AG20443 (cell line): ENCODE results near the gene PGRMC1.
"Not testable (repeated sequence)": the region's sequence is repeated elsewhere in the genome, so short reads cannot be mapped to it uniquely, and the experiment has no call there.

Experiments
- DNase-seq: peaks from one replicate; pipeline ENCODE4 v3.0.0; 2012; ENCODE audit warnings: low spot score, mixed read lengths

PGRMC1 gene

GRCh38 chrX:119235051-119235511 is 1.0 kb upstream of the PGRMC1 start:
- DNase-seq, result peak; percentile 18

DNA sequence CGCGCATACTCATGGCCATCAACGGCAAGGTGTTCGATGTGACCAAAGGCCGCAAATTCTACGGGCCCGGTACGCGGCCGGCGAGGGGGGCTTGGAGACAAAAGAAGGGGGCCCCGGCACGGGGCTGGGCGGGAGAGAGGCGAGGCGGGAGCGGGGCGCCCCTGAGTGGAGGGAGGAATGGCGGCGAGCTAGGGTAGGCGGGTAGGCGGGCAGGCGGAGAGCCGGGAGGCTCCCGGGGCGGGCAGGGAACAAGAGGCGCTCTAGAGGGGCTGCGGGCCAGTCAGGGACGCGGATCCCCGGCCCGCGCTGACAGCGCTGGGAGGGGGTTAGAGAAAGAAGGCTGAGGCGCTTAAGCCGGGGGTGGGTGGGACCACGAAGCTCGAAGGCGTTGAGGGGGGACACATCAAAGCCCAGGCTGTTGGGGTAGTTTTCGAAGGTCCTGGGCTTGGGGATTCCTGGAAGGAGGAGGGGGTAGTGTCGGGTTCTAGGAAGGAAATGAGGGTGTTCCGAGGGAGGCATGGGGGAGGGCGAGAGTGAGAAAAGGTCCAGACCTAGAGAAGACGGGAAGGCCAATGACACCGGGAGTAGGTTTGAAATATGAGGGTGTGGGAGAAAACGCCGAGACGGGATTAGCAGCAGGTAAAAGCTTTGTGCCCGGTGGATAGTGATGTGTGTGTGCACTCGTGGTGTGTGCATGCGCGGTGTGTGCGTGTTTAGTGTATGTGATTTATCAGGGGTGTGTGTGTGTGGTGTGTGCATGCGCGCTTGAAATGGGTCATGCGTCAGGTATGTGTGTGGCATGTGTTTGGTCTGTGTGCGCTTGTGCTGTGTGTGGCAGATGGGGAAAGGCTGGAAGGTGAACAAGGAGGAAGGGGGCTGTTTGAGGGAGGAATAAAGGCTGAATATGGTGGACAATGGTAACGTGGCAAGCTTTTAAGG is 807 bp downstream of the PGRMC1 start:
- DNase-seq, result peak; percentile 27

GRCh38 chrX:119237562-119237942 is 1.5 kb downstream of the PGRMC1 start:
- no peak for DNase-seq

- no peak for DNase-seq
Measured at GRCh38 chrX:119238557-119238956, 2.5 kb downstream of the PGRMC1 start.

DNA sequence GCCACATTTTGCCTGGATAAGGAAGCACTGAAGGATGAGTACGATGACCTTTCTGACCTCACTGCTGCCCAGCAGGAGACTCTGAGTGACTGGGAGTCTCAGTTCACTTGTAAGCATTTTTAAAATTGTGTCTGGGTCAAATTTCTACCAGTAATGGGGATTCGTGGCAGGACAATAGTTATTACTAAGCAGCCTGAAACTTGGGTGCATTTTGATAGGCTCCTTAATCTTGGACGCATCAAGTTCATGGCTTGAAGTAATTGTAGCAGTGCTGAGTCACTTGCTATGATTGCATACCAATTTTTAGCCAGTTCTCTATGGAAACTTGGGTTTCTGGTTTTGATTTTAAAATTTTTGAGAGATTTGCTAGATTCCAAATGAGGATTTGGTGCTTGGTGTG is 4.3 kb downstream of the PGRMC1 start:
- peak; percentile 59 for DNase-seq

- no peak for DNase-seq
Measured at GRCh38 chrX:119247702-119248101, 11.6 kb downstream of the PGRMC1 start.

- peak; percentile 16 for DNase-seq
Measured at GRCh38 chrX:119249891-119250290, 13.8 kb downstream of the PGRMC1 start.

DNA sequence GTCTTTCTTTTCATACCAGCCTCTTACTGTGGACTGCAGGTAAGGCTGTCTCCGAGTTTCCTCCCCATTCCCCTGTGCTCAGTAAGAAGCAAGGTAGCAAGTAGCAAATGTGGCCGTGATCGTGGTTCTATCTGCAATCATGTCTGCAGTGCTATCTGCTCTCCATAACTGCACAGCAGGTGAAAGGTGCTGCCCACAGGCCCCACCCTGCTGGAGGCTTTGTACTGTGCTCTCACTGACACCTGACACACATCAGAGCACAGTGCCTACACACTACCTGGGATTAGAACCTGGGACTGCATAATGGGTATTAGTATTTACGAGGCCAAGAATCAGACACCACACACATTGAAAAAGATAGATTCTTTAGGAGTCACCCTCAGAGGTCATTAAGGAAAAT is 15.3 kb downstream of the PGRMC1 start:
- no peak for DNase-seq

DNA sequence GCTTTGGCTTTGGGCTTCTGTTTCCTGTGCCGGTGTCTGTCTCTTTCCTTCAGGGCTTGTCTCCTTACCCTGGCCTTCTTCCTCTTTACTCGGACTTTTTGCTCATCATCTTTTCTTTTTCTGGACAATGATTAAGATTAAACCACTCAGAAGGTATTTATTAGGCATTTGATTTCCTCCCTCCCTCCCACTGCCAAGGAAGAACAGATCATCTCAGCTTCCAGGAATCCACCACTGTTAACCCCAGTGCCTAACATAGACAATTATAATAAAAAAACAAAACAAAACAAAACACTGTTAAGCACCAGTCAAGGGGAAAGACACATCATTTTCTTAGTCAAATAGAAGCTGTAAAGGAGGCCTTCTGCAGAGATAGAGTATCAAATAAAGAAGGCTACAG is 16.6 kb downstream of the PGRMC1 start:
- DNase-seq, result no peak

- DNase-seq, result peak; percentile 45
Measured at GRCh38 chrX:119266364-119266995, 30.4 kb downstream of the PGRMC1 start.

DNA sequence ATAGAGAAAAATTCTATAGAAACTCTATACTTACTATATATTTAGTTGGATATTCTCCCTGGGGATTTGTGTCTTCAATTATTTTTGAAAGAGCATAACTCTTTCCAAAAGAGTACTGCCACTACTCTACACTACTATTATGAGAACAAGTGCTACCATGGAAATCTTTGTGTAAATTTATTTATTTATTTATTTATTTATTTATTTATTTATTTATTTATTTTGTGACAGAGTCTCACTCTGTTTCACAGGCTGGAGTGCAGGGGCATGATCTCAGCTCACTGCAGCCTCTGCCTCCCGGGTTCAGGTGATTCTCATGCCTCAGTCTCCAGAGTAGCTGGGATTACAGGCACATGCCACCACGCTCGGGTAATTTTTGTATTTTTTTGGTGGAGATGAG is 31.0 kb downstream of the PGRMC1 start:
- DNase-seq, result not testable (repeated sequence)

DNA sequence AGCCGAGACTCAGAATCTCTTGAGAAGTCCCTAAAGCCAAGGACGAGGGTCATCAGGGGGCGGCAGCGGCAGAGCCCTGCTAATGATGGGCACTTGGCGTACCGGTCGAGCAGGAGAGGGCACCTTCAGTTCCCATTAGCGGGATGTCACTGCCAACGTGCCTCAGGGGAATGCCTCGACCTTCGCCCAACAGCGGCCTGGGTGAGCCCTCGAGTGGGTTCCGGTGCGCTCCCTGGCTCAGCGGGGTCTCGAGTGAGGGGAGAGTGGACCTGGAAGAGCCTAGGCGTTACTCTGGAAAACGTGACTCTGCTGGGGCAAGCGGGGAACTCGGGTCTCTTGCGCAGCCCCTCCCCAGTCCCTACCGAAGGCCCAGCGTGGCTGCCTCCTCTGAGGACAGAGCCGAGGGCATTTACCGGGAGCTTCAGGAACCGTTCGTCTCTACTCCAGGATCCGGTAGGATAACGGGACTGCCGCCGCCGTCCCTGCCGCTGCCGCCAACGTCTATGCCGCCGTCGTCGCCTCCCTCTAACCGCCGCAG is 36.9 kb downstream of the PGRMC1 start:
- no peak for DNase-seq

GRCh38 chrX:119273420-119274192 is 37.5 kb downstream of the PGRMC1 start:
- peak; percentile 64 for DNase-seq

DNA sequence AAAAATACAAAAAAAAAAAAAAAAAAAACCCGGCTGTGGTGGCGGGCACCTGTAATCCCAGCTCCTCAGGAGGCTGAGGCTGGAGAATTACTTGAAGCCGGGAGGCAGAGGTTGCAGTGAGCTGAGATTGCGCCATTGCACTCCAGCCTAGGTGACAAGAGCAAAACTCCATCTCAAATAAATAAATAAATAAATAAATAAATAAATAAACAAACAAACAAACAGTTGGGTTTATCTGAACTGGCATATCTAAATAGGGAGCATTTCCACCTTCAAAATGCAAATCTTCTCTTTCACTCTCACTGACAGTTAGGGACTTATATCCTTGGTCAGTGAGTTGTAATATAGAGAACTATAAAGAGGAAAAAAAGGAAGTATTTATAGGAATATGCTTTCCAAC is 46.3 kb downstream of the PGRMC1 start:
- DNase-seq, result not testable (repeated sequence)

GRCh38 chrX:119288890-119289393 is 52.9 kb downstream of the PGRMC1 start:
- no peak for DNase-seq

DNA sequence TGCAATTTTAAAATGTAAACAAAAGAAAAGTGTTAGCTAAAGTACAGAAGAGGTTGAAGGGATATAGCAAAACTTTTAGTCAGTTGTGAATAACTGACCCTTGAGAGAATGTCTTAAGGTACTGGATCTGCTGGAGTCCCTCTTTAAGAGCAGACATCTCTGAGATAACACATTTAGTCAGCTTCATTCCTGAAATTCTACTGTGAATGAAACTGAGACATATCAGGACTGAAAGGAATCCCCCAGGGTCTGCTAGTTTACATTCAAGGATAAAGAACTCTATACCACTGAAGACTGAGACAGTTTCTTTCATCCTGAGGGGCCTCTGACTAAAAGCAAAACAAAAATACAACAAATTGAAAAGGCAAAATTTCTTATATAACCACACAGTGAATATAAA is 54.4 kb downstream of the PGRMC1 start:
- DNase-seq, result no peak

DNA sequence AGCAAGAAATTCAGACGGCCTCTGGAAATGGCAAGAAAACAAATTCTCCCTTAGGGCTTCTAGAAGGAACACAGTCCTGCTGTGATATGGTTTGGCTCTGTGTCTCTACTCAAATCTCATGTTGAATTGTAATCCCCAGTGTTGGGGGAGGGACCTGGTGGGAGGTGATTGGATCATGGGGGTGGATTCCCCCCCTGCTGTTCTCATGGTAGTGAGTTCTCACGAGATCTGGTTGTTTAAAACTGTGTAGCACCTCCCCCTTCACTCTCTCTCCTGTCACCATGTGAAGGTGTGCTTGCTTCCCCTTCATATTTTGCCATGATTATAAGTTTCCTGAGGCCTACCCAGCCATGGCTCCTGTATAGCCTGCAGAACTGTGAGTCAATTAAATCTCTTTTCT is 55.2 kb downstream of the PGRMC1 start:
- DNase-seq, result not testable (repeated sequence)

DNA sequence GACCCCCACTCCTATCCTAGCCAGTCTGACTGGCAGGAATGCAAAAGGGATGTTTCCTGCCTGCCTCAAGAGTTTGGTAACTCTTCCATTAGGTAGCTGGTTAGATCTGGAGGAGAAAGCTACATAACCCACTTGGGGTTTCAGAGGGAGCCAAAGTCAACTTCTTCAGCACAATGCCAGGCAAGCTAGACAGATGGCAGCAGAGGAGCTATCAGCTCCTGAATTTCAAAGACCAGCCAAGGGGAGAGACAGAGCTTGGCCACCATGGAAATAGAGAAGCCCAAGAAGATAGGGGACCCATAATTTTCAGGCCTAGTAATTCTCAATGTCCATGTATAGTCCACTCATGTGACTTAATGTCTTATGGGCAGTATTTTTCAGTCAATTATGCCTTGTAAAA is 56.4 kb downstream of the PGRMC1 start:
- DNase-seq, result peak; percentile 16
